HEK293 (cell line): ENCODE results near the gene PNKD.

Source experiments
- AEBP2 ChIP-seq: fragments of 450-650 bp; formaldehyde crosslinking; IDR thresholded peaks from 2 replicates; pipeline ENCODE4 v1.5.1; 2016; ENCODE audit warnings: missing biosample characterization, missing genetic modification characterization, borderline replicate concordance
- CTCF ChIP-seq: fragments of 450-650 bp; formaldehyde crosslinking; IDR thresholded peaks from 2 replicates; pipeline ENCODE4 v1.5.1; 2016; ENCODE audit warnings: missing biosample characterization, missing genetic modification characterization
- ELK4 ChIP-seq: IDR thresholded peaks from 2 replicates; pipeline ENCODE4 v1.6.1; 2011; ENCODE audit warnings: mild to moderate bottlenecking, low read depth, low read length, borderline replicate concordance
- PATZ1 ChIP-seq: fragments of 450-650 bp; formaldehyde crosslinking; IDR thresholded peaks from 2 replicates; pipeline ENCODE4 v1.5.1; 2016; ENCODE audit warnings: missing biosample characterization, missing genetic modification characterization
- PBX3 ChIP-seq: sonication (generic); formaldehyde crosslinking; IDR thresholded peaks from 2 replicates; pipeline ENCODE4 v1.8.1; 2022; ENCODE audit warnings: mild to moderate bottlenecking, moderate library complexity, missing genetic modification reagents
- ZNF561 ChIP-seq: fragments of 450-650 bp; IDR thresholded peaks from 2 replicates; pipeline ENCODE4 v1.5.1; 2018; ENCODE audit warnings: missing biosample characterization, missing genetic modification characterization, borderline replicate concordance
- ZNF596 ChIP-seq: fragments of 450-650 bp; IDR thresholded peaks from 2 replicates; pipeline ENCODE4 v1.5.0; 2018; ENCODE audit warnings: missing biosample characterization, mild to moderate bottlenecking, missing genetic modification characterization, moderate library complexity
- ZNF670 ChIP-seq: fragments of 450-650 bp; formaldehyde crosslinking; IDR thresholded peaks from 2 replicates; pipeline ENCODE4 v1.5.1; 2016; ENCODE audit warnings: missing biosample characterization, missing genetic modification characterization, low read depth

- TF ChIP-seq AEBP2 (tag by site-specific recombination) (no peak), PBX3 (no peak), PATZ1 (tag by site-specific recombination) (no peak), ELK4 (no peak), CTCF (tag by site-specific recombination) (no peak), ZNF670 (tag by site-specific recombination) (no peak), ZNF561 (tag by site-specific recombination) (no peak), ZNF596 (tag by site-specific recombination) (peak; percentile 62; the same call in 1 of the 2 replicates)
These were observed 87.2 kb downstream of the PNKD start for GRCh38 chr2:218357236-218358177.
